CD14-positive monocyte (primary cell): ENCODE measurements around the gene NEK10. TPM values are rescaled to one million over a fixed set of nuclear protein-coding genes. Genes with fewer than 3 reads are reported as not detected.

Experiments used
- DNase-seq, 3 donors: peaks; one replicate each; pipeline ENCODE4 v3.0.0-alpha.2; 2011 to 2022
- H2AFZ ChIP-seq: 2 replicates; pipeline ENCODE4 v1.6.0; 2012; ENCODE audit warnings: mild to moderate bottlenecking, low read depth, low read length, inconsistent platforms; ENCODE audit not compliant: insufficient read depth, poor library complexity, severe bottlenecking
- H3K27ac ChIP-seq, 2 donors: 1 replicate in 1 of 2; 2 replicates in 1 of 2; pipeline ENCODE4 v1.5.1; 2012 to 2013; ENCODE audit warnings: low read length in 2 of 2, control low read depth in 1 of 2, inconsistent platforms in 1 of 2, low read depth in 1 of 2, mild to moderate bottlenecking in 1 of 2
- H3K27me3 ChIP-seq, 2 donors: one replicate each; pipeline versions ENCODE4 v1.6.0 to v1.6.1; 2011 to 2013; ENCODE audit warnings: low read length in 2 of 2; ENCODE audit not compliant: control insufficient read depth in 2 of 2, insufficient read depth in 2 of 2
- H3K36me3 ChIP-seq, 2 donors: replicated peaks in 1 of 2; 1 replicate in 1 of 2; 2 replicates in 1 of 2; pipeline versions ENCODE4 v1.5.1 to v1.6.1; 2012 to 2013; ENCODE audit warnings: low read length in 2 of 2, control low read depth in 1 of 2, inconsistent platforms in 1 of 2, mild to moderate bottlenecking in 1 of 2; ENCODE audit not compliant: insufficient read depth in 2 of 2, control insufficient read depth in 1 of 2
- H3K4me1 ChIP-seq, 2 donors: 1 replicate in 1 of 2; 2 replicates in 1 of 2; pipeline versions ENCODE4 v1.5.1 to v1.6.1; 2012 to 2013; ENCODE audit warnings: low read length in 2 of 2, control low read depth in 1 of 2, inconsistent platforms in 1 of 2, mild to moderate bottlenecking in 1 of 2, moderate library complexity in 1 of 2; ENCODE audit not compliant: insufficient read depth in 2 of 2, control insufficient read depth in 1 of 2
- H3K4me2 ChIP-seq: replicated peaks from 2 replicates; pipeline ENCODE3; 2012; ENCODE audit warnings: low read length, moderate library complexity, mild to moderate bottlenecking; ENCODE audit not compliant: poor library complexity, severe bottlenecking; ENCODE audit errors: extremely low read depth
- H3K4me3 ChIP-seq, 3 experiments: fragments of 200-600 bp in 1 of 3; sonication (generic) in 1 of 3; replicated peaks in 1 of 3; 1 replicate in 2 of 3; 2 replicates in 1 of 3; pipeline ENCODE4 v1.5.1; 2011 to 2013; ENCODE audit warnings: low read length in 3 of 3, mild to moderate bottlenecking in 3 of 3, control low read depth in 2 of 3, low read depth in 2 of 3, inconsistent platforms in 1 of 3, moderate library complexity in 1 of 3
- H3K79me2 ChIP-seq: 2 replicates; pipeline ENCODE4 v1.6.0; 2012; ENCODE audit warnings: mild to moderate bottlenecking, control low read depth, inconsistent platforms, low read length, moderate library complexity; ENCODE audit not compliant: insufficient read depth
- H3K9ac ChIP-seq: 2 replicates; pipeline ENCODE4 v1.6.0; 2017; ENCODE audit warnings: low read length, mild to moderate bottlenecking; ENCODE audit not compliant: insufficient read depth, poor library complexity, severe bottlenecking
- H3K9me3 ChIP-seq, 2 donors: replicated peaks in 1 of 2; 1 replicate in 1 of 2; 2 replicates in 1 of 2; pipeline versions ENCODE4 v1.5.1 to v1.6.1; 2012 to 2013; ENCODE audit warnings: low read length in 2 of 2, control low read depth in 1 of 2; ENCODE audit not compliant: control insufficient read depth in 1 of 2, insufficient read depth in 1 of 2
- H4K20me1 ChIP-seq: 2 replicates; pipeline ENCODE4 v1.6.0; 2012; ENCODE audit warnings: mild to moderate bottlenecking, low read length, control low read depth, moderate library complexity; ENCODE audit not compliant: insufficient read depth
- H3K27ac Mint-ChIP-seq, 7 donors: one replicate each; pipeline ENCODE4 v1.8.0; 2020; ENCODE audit warnings: mild to moderate bottlenecking in 7 of 7, mixed read lengths in 7 of 7, moderate library complexity in 6 of 7, inconsistent platforms in 2 of 7
- H3K27me3 Mint-ChIP-seq, 3 donors: one replicate each; pipeline ENCODE4 v1.8.0; 2021 to 2022; ENCODE audit warnings: low read depth in 3 of 3, mild to moderate bottlenecking in 3 of 3, mixed read lengths in 3 of 3, moderate library complexity in 3 of 3, inconsistent platforms in 1 of 3
- H3K36me3 Mint-ChIP-seq, 2 donors: one replicate each; pipeline ENCODE4 v1.8.0; 2020; ENCODE audit warnings: mixed read lengths in 2 of 2, inconsistent platforms in 1 of 2, mild to moderate bottlenecking in 1 of 2
- H3K4me1 Mint-ChIP-seq: one replicate; pipeline ENCODE4 v1.8.0; 2020; ENCODE audit warnings: mild to moderate bottlenecking, mixed read lengths
- H3K4me3 Mint-ChIP-seq, 2 donors: one replicate each; pipeline ENCODE4 v1.8.0; 2020; ENCODE audit warnings: mild to moderate bottlenecking in 2 of 2, mixed read lengths in 2 of 2, moderate library complexity in 1 of 2
- H3K9me3 Mint-ChIP-seq, 7 donors: one replicate each; pipeline ENCODE4 v1.8.0; 2020 to 2022; ENCODE audit warnings: mixed read lengths in 7 of 7, mild to moderate bottlenecking in 6 of 7, moderate library complexity in 6 of 7, inconsistent platforms in 2 of 7
- CTCF ChIP-seq: fragments of 200-600 bp; IDR thresholded peaks from one replicate; pipeline ENCODE4 v1.8.0; 2022; ENCODE audit warnings: antibody characterized with exemption, mild to moderate bottlenecking
- WGBS: methylation state at CpG from one replicate; pipeline ENCODE4 v1.1.5; 2013; ENCODE audit warnings: missing lambda C conversion rate; ENCODE audit not compliant: insufficient coverage; 5-methylcytosine and 5-hydroxymethylcytosine counted together
- intact Hi-C, 2 donors: fragments of 100-400 bp; cut with micrococcal nuclease; formaldehyde crosslinking; loops; one replicate each; pipeline versions ENCODE4 v1.15.0 to v1.15.1; 2023
- polyA plus RNA-seq, 3 donors: library from polyadenylated mRNA; depleted of rRNA in 1 of 3; unstranded in 2 of 3; stranded (reverse) in 1 of 3; fragments of 300-500 nt in 2 of 3; fragments of >200 nt in 1 of 3; fragmentation: Illumina TruSeq in 2 of 3; gene quantifications; 1 replicate in 2 of 3; 2 replicates in 1 of 3; pipeline ENCODE4 v1.2.3, GENCODE V29; 2012 to 2021

NEK10 gene
- polyA plus RNA-seq, 3 donors = not detected

- no peaks in the 10 kb centered on the region for H3K36me3 Mint-ChIP-seq
- Histone ChIP-seq H3K27ac (no peak overlapping the region), H4K20me1 (no peaks in the 10 kb centered on the region), H3K4me3 (no peak overlapping the region), H2AFZ (no peak overlapping the region), H3K27me3 (no peaks in the 10 kb centered on the region), H3K9me3 (no peaks in the 10 kb centered on the region), H3K4me2 (no peak overlapping the region), H3K4me1 (no peaks in the 10 kb centered on the region), H3K79me2 (no peaks in the 10 kb centered on the region), H3K36me3 (no peaks in the 10 kb centered on the region), H3K9ac (no peak overlapping the region)
- no peak overlapping the region for H3K4me3 Mint-ChIP-seq
- no peaks in the 10 kb centered on the region for H3K4me1 Mint-ChIP-seq
- H3K27me3 Mint-ChIP-seq = peaks cover 0 to 3% (median 1%) of the 10 kb centered on the region in 3 donors
- intact Hi-C loops = no loop called here
- no peak for TF ChIP-seq CTCF
- no peak for DNase-seq
- no CpG with 5 or more reads among the region's 1 CpG for WGBS
- peaks cover 1 to 7% (median 2%) of the 10 kb centered on the region in 7 donors for H3K9me3 Mint-ChIP-seq
- H3K27ac Mint-ChIP-seq = no peak overlapping the region
Measured at GRCh38 chr3:27254896-27255295, 114.3 kb downstream of the NEK10 start.

GRCh38 chr3:27253831-27254230 is 115.4 kb downstream of the NEK10 start:
- Histone ChIP-seq H3K79me2 (no peaks in the 10 kb centered on the region), H3K36me3 (no peaks in the 10 kb centered on the region), H3K9me3 (no peaks in the 10 kb centered on the region), H4K20me1 (no peaks in the 10 kb centered on the region), H3K9ac (no peak overlapping the region), H3K4me3 (no peak overlapping the region), H2AFZ (no peak overlapping the region), H3K4me2 (no peak overlapping the region), H3K27me3 (no peaks in the 10 kb centered on the region), H3K4me1 (no peaks in the 10 kb centered on the region), H3K27ac (no peak overlapping the region)
- Mint-ChIP-seq H3K4me3 (no peak overlapping the region), H3K27ac (no peak overlapping the region), H3K4me1 (no peaks in the 10 kb centered on the region), H3K27me3 (peaks cover 0 to 3% (median 1%) of the 10 kb centered on the region in 3 donors), H3K9me3 (peaks cover 0 to 7% (median 2%) of the 10 kb centered on the region in 7 donors), H3K36me3 (no peaks in the 10 kb centered on the region)
- DNase-seq = no peak
- WGBS = no CpG with 5 or more reads among the region's 7 CpGs
- peak; percentile 9 for TF ChIP-seq CTCF
- intact Hi-C loops = no loop called here
